VCaP (cell line): Measurements from ENCODE around the gene NARS2.

Experiments used
- H3K27ac ChIP-seq: fragments of 450-650 bp; 2 replicates; pipeline ENCODE4 v1.5.1; 2017
- TF ChIP-seq, protein P1 (sequence below): fragments of 450-650 bp; conservative IDR thresholded peaks from 2 replicates; pipeline ENCODE4 v1.5.1; 2017; ENCODE audit warnings: mild to moderate bottlenecking, moderate library complexity

Gene NARS2

DNA sequence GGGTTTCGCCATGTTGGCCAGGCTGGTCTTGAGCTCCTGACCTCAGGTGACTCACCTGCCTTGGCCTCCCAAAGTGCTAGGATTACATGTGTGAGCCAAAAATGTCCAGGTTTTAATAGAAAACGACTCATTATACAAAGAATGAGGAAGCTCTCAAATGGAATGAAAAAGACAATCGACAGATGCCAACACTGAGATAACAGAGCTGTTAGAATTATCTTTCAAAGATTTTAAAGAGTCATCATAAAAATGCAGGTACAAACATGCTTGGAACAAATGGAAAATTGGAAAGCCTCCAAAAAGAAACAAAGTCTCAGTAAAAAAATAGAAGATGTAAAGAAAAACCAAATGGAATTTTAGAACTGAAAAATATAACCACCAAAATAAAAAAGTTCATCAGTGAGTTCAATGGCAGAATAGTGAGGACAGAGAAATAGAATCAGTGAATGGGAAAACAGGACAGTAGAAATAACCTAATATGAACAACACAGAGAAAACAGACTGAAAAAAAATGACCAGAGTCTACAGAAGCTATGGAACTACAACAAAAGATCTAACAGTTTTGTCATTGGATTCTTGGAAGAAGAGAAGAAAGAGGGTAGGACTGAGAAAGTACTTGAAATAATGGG is 168.0 kb downstream of the NARS2 start:
- TF ChIP-seq, protein P1, sequence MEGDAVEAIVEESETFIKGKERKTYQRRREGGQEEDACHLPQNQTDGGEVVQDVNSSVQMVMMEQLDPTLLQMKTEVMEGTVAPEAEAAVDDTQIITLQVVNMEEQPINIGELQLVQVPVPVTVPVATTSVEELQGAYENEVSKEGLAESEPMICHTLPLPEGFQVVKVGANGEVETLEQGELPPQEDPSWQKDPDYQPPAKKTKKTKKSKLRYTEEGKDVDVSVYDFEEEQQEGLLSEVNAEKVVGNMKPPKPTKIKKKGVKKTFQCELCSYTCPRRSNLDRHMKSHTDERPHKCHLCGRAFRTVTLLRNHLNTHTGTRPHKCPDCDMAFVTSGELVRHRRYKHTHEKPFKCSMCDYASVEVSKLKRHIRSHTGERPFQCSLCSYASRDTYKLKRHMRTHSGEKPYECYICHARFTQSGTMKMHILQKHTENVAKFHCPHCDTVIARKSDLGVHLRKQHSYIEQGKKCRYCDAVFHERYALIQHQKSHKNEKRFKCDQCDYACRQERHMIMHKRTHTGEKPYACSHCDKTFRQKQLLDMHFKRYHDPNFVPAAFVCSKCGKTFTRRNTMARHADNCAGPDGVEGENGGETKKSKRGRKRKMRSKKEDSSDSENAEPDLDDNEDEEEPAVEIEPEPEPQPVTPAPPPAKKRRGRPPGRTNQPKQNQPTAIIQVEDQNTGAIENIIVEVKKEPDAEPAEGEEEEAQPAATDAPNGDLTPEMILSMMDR, result no peak
- no peak overlapping the region for H3K27ac ChIP-seq

DNA sequence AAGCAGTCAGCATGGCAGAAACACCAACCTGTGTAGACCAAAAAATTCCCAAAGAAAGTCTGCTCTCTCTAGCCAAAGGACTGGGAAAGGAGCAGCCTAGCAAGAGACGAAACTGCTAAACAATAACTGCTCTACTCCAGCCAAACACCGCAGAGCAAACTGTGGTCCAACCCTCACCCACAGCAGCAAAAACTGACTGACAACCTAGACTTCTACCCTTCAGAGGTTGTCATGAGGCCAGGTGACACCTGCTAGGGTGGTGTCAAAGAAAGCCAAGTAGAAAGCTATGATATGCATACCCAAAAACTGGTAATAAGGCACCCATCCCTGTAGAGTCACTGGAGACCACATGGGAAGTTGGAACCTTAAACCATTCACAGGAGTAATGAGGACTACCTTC is 168.9 kb downstream of the NARS2 start:
- no peak overlapping the region for H3K27ac ChIP-seq

DNA sequence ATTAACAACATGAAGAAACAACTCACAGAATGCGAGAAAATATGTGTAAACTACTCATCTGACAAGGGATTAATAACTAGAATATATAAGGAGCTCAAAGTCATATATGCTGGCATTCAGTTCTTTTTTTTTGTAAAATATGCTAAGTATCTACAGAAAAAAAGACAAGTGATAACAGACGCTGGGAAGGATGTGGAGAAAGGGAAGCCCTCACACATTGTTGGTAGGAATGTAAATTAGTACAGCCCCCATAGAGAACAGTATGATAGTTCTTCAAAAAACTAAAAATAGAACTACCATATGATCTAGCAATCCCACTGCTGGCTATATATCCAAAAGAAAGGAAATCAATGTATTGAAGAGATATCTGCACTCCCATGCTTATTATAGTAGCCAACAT is 170.9 kb downstream of the NARS2 start:
- TF ChIP-seq, protein P1, result no peak
- H3K27ac ChIP-seq, result no peak overlapping the region

More for the DNA sequence above, 168.9 kb downstream of the NARS2 start:
- TF ChIP-seq, protein P1, result no peak

DNA sequence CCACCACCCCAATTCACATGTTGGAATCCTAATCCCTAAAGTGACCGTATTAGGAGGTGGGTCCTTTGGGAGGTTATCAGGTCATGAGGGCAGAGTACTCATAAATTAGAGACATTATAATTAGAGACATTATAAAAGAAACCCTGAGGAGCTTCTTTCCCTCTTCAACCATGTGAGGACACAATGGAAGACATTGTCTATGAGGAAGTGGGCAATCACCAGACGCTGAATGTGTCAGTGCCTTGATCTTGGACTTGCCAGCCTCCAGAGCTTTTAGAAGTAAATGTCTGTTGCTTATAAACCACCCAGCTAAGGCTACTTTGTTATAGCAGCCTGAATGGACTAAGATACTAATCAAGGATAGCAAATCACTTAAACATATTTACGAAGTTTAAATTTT is 171.8 kb downstream of the NARS2 start:
- H3K27ac ChIP-seq, result no peak overlapping the region
- TF ChIP-seq, protein P1, result no peak

DNA sequence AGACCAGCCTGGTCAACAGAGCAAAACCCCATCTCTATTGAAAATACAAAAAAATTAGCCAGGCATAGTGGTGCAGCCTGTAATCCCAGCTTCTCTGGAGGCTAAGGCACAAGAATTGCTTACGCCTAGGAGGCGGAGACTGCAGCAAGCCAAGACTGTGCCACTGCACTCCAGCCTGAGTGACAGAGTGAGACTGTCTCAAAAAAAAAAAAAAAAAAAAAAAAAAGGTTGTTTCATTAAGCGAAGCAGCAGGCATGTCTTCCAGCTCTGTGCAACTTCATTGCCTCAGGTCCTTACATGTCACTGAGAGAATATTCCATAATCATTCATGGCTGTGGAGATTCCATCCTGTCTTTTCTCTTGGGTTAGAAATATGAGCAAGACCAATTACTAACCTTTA is 174.0 kb downstream of the NARS2 start:
- no peak overlapping the region for H3K27ac ChIP-seq
- TF ChIP-seq, protein P1, result no peak

DNA sequence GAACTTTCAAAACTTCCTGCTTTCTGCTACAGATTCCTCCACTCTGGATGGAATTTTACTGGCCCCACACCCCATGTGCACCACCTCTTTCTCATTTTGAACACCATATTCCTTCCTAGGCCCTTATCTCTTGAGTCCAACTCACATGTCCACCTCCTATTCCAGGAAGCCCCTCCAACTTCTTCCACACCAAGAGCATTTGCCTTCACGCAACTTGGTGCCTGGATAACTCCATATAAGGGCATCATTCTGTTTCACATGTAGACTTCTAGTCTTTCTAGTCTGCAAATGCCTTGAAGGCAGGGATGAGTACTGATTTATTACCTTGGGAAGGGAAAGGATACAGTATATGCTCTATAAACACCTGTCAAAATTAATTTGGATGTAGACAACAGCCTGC is 174.5 kb downstream of the NARS2 start:
- H3K27ac ChIP-seq, result no peak overlapping the region
- TF ChIP-seq, protein P1, result no peak

DNA sequence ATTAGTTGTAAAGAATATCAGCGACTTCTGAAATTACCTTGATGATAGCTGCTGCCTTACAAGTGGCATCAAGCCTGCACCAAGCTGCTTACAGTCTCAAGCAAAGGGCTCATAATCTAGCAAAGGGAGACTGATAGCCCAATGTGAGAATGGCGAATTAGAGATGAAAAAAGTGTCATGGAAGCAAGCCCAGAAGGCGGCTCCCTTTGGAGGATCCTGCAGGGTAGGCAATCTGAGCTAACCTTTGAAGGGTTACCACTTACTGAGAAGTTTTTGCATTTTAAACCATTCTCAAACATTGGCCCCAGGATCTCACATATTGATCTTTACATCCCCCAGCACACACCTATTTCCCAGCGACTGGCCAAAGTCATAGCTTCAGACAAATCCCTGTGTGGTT is 175.5 kb downstream of the NARS2 start:
- no peak overlapping the region for H3K27ac ChIP-seq
- TF ChIP-seq, protein P1, result no peak
